BE2C (cell line): ENCODE measurements around the gene SYNE4.
A peak's percentile ranks its signal among the peaks of the same experiment; 100 is the strongest.

Experiments
- DNase-seq: peaks from one replicate; pipeline ENCODE4 v3.0.0-alpha.2; 2020
- H3K27me3 ChIP-seq: fragments of 250-450 bp; sonication (Bioruptor Pico); 2 replicates; pipeline ENCODE4 v1.5.1; 2020; ENCODE audit warnings: mild to moderate bottlenecking
- H3K36me3 ChIP-seq: fragments of 250-450 bp; sonication (Bioruptor Pico); 2 replicates; pipeline ENCODE4 v1.5.1; 2020; ENCODE audit warnings: mild to moderate bottlenecking
- H3K4me1 ChIP-seq: fragments of 250-450 bp; sonication (Bioruptor Pico); 2 replicates; pipeline ENCODE4 v1.5.1; 2020
- H3K4me3 ChIP-seq: 2 replicates; pipeline ENCODE4 v1.5.1; 2011; ENCODE audit warnings: low read depth, low read length
- H3K9me3 ChIP-seq: fragments of 250-450 bp; sonication (Bioruptor Pico); 2 replicates; pipeline ENCODE4 v1.5.1; 2020
- TF ChIP-seq, protein P1 (sequence below): IDR thresholded peaks from 2 replicates; pipeline ENCODE4 v1.5.1; 2012; ENCODE audit warnings: mild to moderate bottlenecking, low read depth, low read length

Gene SYNE4

DNA sequence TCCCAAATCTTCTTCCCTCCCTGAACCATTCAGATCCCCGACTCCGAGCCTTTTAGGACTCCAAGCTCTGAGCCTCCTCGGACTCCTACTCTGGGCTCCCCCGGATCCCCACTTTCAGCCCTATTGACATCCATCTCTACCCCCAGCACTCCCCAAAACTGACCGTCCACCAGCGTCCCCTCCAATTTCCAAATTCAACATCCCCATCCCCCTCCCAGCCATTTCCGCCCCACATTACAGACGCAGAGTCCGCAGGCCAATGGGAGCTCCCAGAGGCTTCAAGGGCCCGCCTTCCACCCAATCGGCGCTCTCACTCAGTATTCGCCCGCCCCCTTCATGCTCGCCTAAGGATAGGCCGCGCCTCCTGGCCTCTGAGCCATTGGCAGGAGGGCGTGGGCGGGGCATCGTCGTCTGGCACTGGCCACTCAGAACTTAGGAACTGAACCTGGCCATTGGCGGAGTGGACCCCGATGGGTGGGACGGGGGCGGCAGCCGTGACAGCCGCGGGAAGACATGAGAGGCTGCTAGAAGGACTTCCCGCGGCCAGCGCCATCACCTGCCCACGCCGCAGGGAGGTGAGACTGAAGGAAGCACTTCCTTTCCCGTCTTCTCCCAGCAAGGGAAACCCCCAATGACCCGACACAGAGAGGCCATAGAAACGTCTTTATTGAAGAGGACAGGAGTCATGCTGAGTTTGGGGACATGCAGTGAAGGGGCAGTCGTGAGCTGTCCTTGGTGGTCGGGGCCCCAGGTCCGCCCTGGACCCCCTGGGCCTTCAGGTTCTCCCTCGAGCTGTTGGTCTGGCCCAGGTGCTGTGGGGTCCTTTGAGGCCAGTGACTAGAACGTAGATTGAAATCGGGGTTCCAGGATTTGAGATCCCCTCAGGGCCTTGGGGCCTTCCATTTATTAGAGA, 5.7 kb upstream of the SYNE4 start, which contains the start of gene ALKBH6:
Gene ALKBH6, minus strand, starts transcription at position 202 of the 913 bp plus-strand sequence. CDS start 816 bp downstream, outside the sequence.
- H3K36me3 ChIP-seq = no peaks in the 10 kb centered on the region; the same call in 1 of the 2 replicates

GRCh38 chr19:36013280-36014011, 4.8 kb upstream of the SYNE4 start:
- H3K4me3 ChIP-seq = peak overlapping the region; percentile 86
- no peaks in the 10 kb centered on the region for H3K9me3 ChIP-seq
- no peaks in the 10 kb centered on the region; the same call in 1 of the 2 replicates for H3K4me1 ChIP-seq
- no peak for DNase-seq
- no peaks in the 10 kb centered on the region; the same call in 1 of the 2 replicates for H3K36me3 ChIP-seq
- H3K27me3 ChIP-seq = no peaks in the 10 kb centered on the region
- TF ChIP-seq, protein P1, sequence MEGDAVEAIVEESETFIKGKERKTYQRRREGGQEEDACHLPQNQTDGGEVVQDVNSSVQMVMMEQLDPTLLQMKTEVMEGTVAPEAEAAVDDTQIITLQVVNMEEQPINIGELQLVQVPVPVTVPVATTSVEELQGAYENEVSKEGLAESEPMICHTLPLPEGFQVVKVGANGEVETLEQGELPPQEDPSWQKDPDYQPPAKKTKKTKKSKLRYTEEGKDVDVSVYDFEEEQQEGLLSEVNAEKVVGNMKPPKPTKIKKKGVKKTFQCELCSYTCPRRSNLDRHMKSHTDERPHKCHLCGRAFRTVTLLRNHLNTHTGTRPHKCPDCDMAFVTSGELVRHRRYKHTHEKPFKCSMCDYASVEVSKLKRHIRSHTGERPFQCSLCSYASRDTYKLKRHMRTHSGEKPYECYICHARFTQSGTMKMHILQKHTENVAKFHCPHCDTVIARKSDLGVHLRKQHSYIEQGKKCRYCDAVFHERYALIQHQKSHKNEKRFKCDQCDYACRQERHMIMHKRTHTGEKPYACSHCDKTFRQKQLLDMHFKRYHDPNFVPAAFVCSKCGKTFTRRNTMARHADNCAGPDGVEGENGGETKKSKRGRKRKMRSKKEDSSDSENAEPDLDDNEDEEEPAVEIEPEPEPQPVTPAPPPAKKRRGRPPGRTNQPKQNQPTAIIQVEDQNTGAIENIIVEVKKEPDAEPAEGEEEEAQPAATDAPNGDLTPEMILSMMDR = no peak

More for the DNA sequence above, 5.7 kb upstream of the SYNE4 start, which contains the start of gene ALKBH6:
- H3K9me3 ChIP-seq = no peaks in the 10 kb centered on the region
- DNase-seq = peak; percentile 100
- H3K4me3 ChIP-seq = peak within 1 kb of the TSS; percentile 86
- H3K4me1 ChIP-seq = no peaks in the 10 kb centered on the region; the same call in 1 of the 2 replicates
- no peaks in the 10 kb centered on the region for H3K27me3 ChIP-seq
- TF ChIP-seq, protein P1 = 0 out of 2 replicates have a peak, but pooled peaks have one; percentile 8

DNA sequence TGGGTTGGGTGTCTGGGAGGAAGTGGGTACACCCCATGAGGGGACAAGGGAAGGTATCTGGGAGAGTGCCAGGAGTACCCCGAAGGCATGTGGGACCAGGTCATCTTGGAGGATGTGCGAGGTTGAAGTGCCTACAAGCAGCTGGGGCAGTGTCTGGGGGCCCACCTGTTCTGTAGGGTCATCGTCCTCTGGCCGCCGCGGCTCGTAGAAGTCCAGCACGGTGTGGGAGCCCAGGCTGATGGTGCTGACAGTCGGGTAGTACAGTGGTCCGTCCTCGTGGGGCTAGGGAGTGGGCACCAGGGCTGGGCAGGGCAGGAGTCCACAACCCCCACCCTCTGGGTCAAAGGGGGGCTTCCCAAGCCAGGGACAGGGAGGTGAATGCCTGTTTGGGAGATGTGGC, 1.8 kb upstream of the SYNE4 start:
- H3K36me3 ChIP-seq = no peaks in the 10 kb centered on the region
- H3K9me3 ChIP-seq = no peaks in the 10 kb centered on the region
- no peaks in the 10 kb centered on the region; the same call in none of the 2 replicates for H3K4me1 ChIP-seq
- H3K27me3 ChIP-seq = no peaks in the 10 kb centered on the region
- no peak for DNase-seq
- TF ChIP-seq, protein P1 = no peak
- no peak overlapping the region for H3K4me3 ChIP-seq

DNA sequence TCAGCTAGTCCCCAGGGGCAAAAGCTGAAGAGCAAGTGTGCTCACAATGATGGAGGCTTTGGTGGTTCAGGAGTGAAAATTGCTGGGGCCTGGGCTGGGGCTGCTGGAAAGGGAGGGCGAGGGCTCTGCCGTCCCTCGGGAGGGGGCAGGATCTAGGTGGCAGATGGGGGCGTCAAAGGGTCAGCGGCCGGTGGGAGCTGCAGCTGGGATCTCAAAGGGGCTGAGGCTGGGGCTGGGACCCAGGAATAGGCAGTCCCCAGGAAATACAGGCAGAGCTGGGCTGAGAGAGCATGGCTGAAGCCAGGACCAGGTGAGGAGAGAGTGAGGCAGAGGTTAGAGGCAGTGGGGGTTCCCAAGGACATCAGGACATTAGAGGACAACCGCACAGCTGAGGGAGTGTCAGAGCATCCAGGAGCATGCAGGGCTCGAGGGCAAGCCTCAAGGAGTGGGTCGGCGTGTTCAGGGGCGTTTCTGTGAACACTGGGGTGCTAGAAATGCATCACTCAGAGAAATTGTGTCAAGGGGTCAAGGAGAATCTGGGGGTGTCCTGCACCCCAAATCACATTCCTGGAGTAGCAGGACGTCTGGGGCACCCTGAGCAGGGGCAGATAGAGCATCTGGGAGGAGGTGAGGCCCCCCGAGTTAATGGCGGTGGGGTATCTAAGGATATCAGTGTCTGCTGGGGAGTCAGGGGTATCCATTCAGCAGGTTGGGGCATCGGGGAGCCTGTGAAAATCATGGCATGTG, 1.2 kb upstream of the SYNE4 start:
- Histone ChIP-seq H3K9me3 (no peaks in the 10 kb centered on the region), H3K36me3 (no peaks in the 10 kb centered on the region), H3K4me1 (no peaks in the 10 kb centered on the region; the same call in none of the 2 replicates), H3K27me3 (no peaks in the 10 kb centered on the region), H3K4me3 (peak overlapping the region; percentile 46)
- no peak for DNase-seq
- TF ChIP-seq, protein P1 = no peak

GRCh38 chr19:36009220-36009619, 607 bp upstream of the SYNE4 start:
- no peaks in the 10 kb centered on the region for H3K36me3 ChIP-seq
- H3K4me1 ChIP-seq = no peaks in the 10 kb centered on the region; the same call in none of the 2 replicates
- no peaks in the 10 kb centered on the region for H3K27me3 ChIP-seq
- peak overlapping the region; percentile 46 for H3K4me3 ChIP-seq
- no peaks in the 10 kb centered on the region for H3K9me3 ChIP-seq
- TF ChIP-seq, protein P1 = no peak
- peak; percentile 81 for DNase-seq
